ENCODE results near the gene ADGRE2.

The ADGRE2 gene

GRCh38 chr19:14731200-14731599 is 47.2 kb downstream of the ADGRE2 start:
- H3K36me3 ChIP-seq (ENCODE audit: insufficient read depth, low read length): no peaks in the 10 kb centered on the region
- H3K4me2 ChIP-seq (ENCODE audit: low read length): no peak overlapping the region
- H3K4me1 ChIP-seq (ENCODE audit: control insufficient read depth, insufficient read depth, low read length): no peaks in the 10 kb centered on the region
- H3K27me3 ChIP-seq (ENCODE audit: control insufficient read depth, insufficient read depth, low read length): no peaks in the 10 kb centered on the region
- H3K4me3 ChIP-seq (ENCODE audit: low read length): no peak overlapping the region
- H3K9me3 ChIP-seq (replicated peaks; ENCODE audit: low read length): peaks cover 3% of the 10 kb centered on the region
- H3K9ac ChIP-seq (ENCODE audit: low read depth, low read length): no peak overlapping the region

GRCh38 chr19:14728595-14728994 is 49.8 kb downstream of the ADGRE2 start:
- H3K36me3 ChIP-seq (ENCODE audit: insufficient read depth, low read length): no peaks in the 10 kb centered on the region
- H3K27me3 ChIP-seq (ENCODE audit: control insufficient read depth, insufficient read depth, low read length): no peaks in the 10 kb centered on the region
- no peak overlapping the region for H3K4me3 ChIP-seq (ENCODE audit: low read length)
- no peaks in the 10 kb centered on the region for H3K4me1 ChIP-seq (ENCODE audit: control insufficient read depth, insufficient read depth, low read length)
- peaks cover 7% of the 10 kb centered on the region for H3K9me3 ChIP-seq (replicated peaks; ENCODE audit: low read length)
- H3K4me2 ChIP-seq (ENCODE audit: low read length): no peak overlapping the region
- H3K9ac ChIP-seq (ENCODE audit: low read depth, low read length): no peak overlapping the region

- Histone ChIP-seq H3K4me1 (ENCODE audit: control insufficient read depth, insufficient read depth, low read length) (no peaks in the 10 kb centered on the region), H3K36me3 (ENCODE audit: insufficient read depth, low read length) (peaks cover 38% of the 10 kb centered on the region)
Observed at GRCh38 chr19:14722127-14722526, 56.2 kb downstream of the ADGRE2 start.

GRCh38 chr19:14719162-14719561 is 59.2 kb downstream of the ADGRE2 start:
- Histone ChIP-seq H3K4me2 (ENCODE audit: low read length) (no peak overlapping the region), H3K9me3 (replicated peaks; ENCODE audit: low read length) (peaks cover 49% of the 10 kb centered on the region), H3K4me1 (ENCODE audit: control insufficient read depth, insufficient read depth, low read length) (no peaks in the 10 kb centered on the region), H3K9ac (ENCODE audit: low read depth, low read length) (no peak overlapping the region), H3K36me3 (ENCODE audit: insufficient read depth, low read length) (peaks cover 65% of the 10 kb centered on the region), H3K27me3 (ENCODE audit: control insufficient read depth, insufficient read depth, low read length) (no peaks in the 10 kb centered on the region), H3K4me3 (ENCODE audit: low read length) (peak overlapping the region; percentile 6)

More at GRCh38 chr19:14722127-14722526, 56.2 kb downstream of the ADGRE2 start:
- Histone ChIP-seq H3K9ac (ENCODE audit: low read depth, low read length) (no peak overlapping the region), H3K4me2 (ENCODE audit: low read length) (no peak overlapping the region), H3K4me3 (ENCODE audit: low read length) (no peak overlapping the region), H3K27me3 (ENCODE audit: control insufficient read depth, insufficient read depth, low read length) (no peaks in the 10 kb centered on the region), H3K9me3 (replicated peaks; ENCODE audit: low read length) (peaks cover 39% of the 10 kb centered on the region)

GRCh38 chr19:14718522-14719116 is 59.7 kb downstream of the ADGRE2 start:
- Histone ChIP-seq H3K36me3 (ENCODE audit: insufficient read depth, low read length) (peaks cover 69% of the 10 kb centered on the region), H3K4me1 (ENCODE audit: control insufficient read depth, insufficient read depth, low read length) (no peaks in the 10 kb centered on the region), H3K4me2 (ENCODE audit: low read length) (no peak overlapping the region), H3K4me3 (ENCODE audit: low read length) (no peak overlapping the region), H3K9me3 (replicated peaks; ENCODE audit: low read length) (peaks cover 46% of the 10 kb centered on the region), H3K27me3 (ENCODE audit: control insufficient read depth, insufficient read depth, low read length) (no peaks in the 10 kb centered on the region), H3K9ac (ENCODE audit: low read depth, low read length) (no peak overlapping the region)

- peaks cover 76% of the 10 kb centered on the region for H3K36me3 ChIP-seq (ENCODE audit: insufficient read depth, low read length)
- H3K9me3 ChIP-seq (replicated peaks; ENCODE audit: low read length): peaks cover 36% of the 10 kb centered on the region
- H3K4me1 ChIP-seq (ENCODE audit: control insufficient read depth, insufficient read depth, low read length): no peaks in the 10 kb centered on the region
- H3K9ac ChIP-seq (ENCODE audit: low read depth, low read length): no peak overlapping the region
- H3K27me3 ChIP-seq (ENCODE audit: control insufficient read depth, insufficient read depth, low read length): no peaks in the 10 kb centered on the region
- no peak overlapping the region for H3K4me3 ChIP-seq (ENCODE audit: low read length)
- no peak overlapping the region for H3K4me2 ChIP-seq (ENCODE audit: low read length)
Observed at GRCh38 chr19:14715841-14716240, 62.5 kb downstream of the ADGRE2 start.

- Histone ChIP-seq H3K36me3 (ENCODE audit: insufficient read depth, low read length) (peaks cover 75% of the 10 kb centered on the region), H3K4me1 (ENCODE audit: control insufficient read depth, insufficient read depth, low read length) (no peaks in the 10 kb centered on the region)
Observed at GRCh38 chr19:14704450-14704849, 73.9 kb downstream of the ADGRE2 start.

GRCh38 chr19:14703833-14704232 is 74.5 kb downstream of the ADGRE2 start:
- Histone ChIP-seq H3K4me2 (ENCODE audit: low read length) (no peak overlapping the region), H3K9ac (ENCODE audit: low read depth, low read length) (no peak overlapping the region), H3K9me3 (replicated peaks; ENCODE audit: low read length) (no peaks in the 10 kb centered on the region), H3K4me1 (ENCODE audit: control insufficient read depth, insufficient read depth, low read length) (no peaks in the 10 kb centered on the region), H3K27me3 (ENCODE audit: control insufficient read depth, insufficient read depth, low read length) (no peaks in the 10 kb centered on the region), H3K36me3 (ENCODE audit: insufficient read depth, low read length) (peaks cover 75% of the 10 kb centered on the region), H3K4me3 (ENCODE audit: low read length) (no peak overlapping the region)

More at GRCh38 chr19:14704450-14704849, 73.9 kb downstream of the ADGRE2 start:
- Histone ChIP-seq H3K9ac (ENCODE audit: low read depth, low read length) (no peak overlapping the region), H3K4me2 (ENCODE audit: low read length) (no peak overlapping the region), H3K27me3 (ENCODE audit: control insufficient read depth, insufficient read depth, low read length) (no peaks in the 10 kb centered on the region), H3K9me3 (replicated peaks; ENCODE audit: low read length) (no peaks in the 10 kb centered on the region), H3K4me3 (ENCODE audit: low read length) (no peak overlapping the region)

- no peaks in the 10 kb centered on the region for H3K4me1 ChIP-seq (ENCODE audit: control insufficient read depth, insufficient read depth, low read length)
- H3K9ac ChIP-seq (ENCODE audit: low read depth, low read length): no peak overlapping the region
- H3K36me3 ChIP-seq (ENCODE audit: insufficient read depth, low read length): peaks cover 74% of the 10 kb centered on the region
- H3K4me2 ChIP-seq (ENCODE audit: low read length): no peak overlapping the region
- no peak overlapping the region for H3K4me3 ChIP-seq (ENCODE audit: low read length)
- H3K27me3 ChIP-seq (ENCODE audit: control insufficient read depth, insufficient read depth, low read length): no peaks in the 10 kb centered on the region
- H3K9me3 ChIP-seq (replicated peaks; ENCODE audit: low read length): no peaks in the 10 kb centered on the region
Observed at GRCh38 chr19:14700711-14701375, 77.5 kb downstream of the ADGRE2 start.

- H3K4me1 ChIP-seq (ENCODE audit: control insufficient read depth, insufficient read depth, low read length): no peaks in the 10 kb centered on the region
- H3K36me3 ChIP-seq (ENCODE audit: insufficient read depth, low read length): peaks cover 74% of the 10 kb centered on the region
- H3K27me3 ChIP-seq (ENCODE audit: control insufficient read depth, insufficient read depth, low read length): no peaks in the 10 kb centered on the region
Observed at GRCh38 chr19:14699641-14700040, 78.7 kb downstream of the ADGRE2 start.

GRCh38 chr19:14695471-14695870 is 82.9 kb downstream of the ADGRE2 start:
- no peak overlapping the region for H3K9ac ChIP-seq (ENCODE audit: low read depth, low read length)
- H3K36me3 ChIP-seq (ENCODE audit: insufficient read depth, low read length): peaks cover 41% of the 10 kb centered on the region
- no peaks in the 10 kb centered on the region for H3K9me3 ChIP-seq (replicated peaks; ENCODE audit: low read length)
- no peaks in the 10 kb centered on the region for H3K27me3 ChIP-seq (ENCODE audit: control insufficient read depth, insufficient read depth, low read length)
- no peaks in the 10 kb centered on the region for H3K4me1 ChIP-seq (ENCODE audit: control insufficient read depth, insufficient read depth, low read length)
- H3K4me2 ChIP-seq (ENCODE audit: low read length): no peak overlapping the region
- H3K4me3 ChIP-seq (ENCODE audit: low read length): no peak overlapping the region

More at GRCh38 chr19:14699641-14700040, 78.7 kb downstream of the ADGRE2 start:
- Histone ChIP-seq H3K9ac (ENCODE audit: low read depth, low read length) (no peak overlapping the region), H3K4me3 (ENCODE audit: low read length) (no peak overlapping the region), H3K9me3 (replicated peaks; ENCODE audit: low read length) (no peaks in the 10 kb centered on the region), H3K4me2 (ENCODE audit: low read length) (no peak overlapping the region)
